Inflammatory macrophage treated with lipopolysaccharide for 4 hours (primary cell): ENCODE data around the gene PRXL2A.
"Not testable (repeated sequence)": the region's sequence is repeated elsewhere in the genome, so short reads cannot be mapped to it uniquely, and the experiment has no call there.

Experiments used
- DNase-seq: peaks from one replicate; pipeline ENCODE4 v3.0.0-alpha.2; 2020

The PRXL2A gene

GRCh38 chr10:80411681-80412220 lies 3.4 kb downstream of the PRXL2A start:
- DNase-seq, result peak; percentile 12

DNA sequence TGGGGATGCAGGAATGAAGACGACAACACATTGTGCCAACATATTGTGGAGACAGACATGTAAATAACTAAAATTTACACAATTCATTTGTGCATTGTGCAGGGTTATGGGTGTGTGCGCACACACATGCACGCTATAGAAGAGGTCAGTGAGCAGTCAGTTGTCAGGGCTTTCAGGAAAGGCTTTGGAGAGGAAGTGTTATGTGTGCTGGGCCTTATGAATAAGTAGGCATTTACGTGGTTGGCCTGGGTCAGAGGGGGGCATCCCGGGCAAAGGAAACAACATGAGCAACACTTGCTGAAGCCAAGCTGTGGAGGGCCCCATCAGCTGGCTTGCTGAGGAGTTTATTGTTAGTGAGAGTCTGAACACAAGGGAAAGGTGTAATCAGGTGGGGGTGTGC lies 4.1 kb downstream of the PRXL2A start:
- DNase-seq, result peak; percentile 36

DNA sequence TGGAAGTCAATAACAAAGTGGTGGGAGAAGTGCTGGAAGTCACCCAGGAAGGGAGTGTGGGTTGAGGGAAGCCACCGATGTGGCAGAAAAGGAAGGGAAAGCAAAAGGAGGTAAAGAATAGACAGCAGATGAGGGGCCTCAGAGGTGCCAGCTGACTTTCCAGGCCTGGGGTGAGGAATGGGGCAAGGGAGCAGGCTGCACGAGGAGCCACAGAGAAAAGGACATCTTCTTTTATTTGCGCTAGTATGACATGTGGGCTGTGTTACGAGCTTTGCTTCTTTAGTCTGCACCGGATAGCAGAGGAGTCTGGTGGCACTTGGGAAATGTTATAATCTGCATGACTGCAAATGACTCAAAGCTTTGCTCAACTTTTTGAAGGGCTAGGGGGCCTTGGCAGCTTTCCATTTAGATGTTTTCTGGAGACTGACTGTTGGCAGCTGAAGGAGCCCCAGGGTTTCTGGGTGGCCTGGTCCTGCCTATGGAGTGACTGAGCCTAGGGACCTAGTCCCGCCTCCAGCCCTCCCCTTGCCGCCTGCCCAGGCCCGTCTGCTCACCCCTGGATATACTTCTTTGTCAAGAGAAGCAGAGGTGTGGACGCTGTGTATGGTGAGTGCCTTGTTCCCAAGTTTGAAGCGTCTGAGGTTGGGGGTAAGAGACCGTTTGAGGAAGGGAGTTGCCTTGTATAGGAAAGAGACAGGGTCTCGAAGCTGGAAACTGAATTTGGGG lies 5.1 kb downstream of the PRXL2A start:
- peak; percentile 88 for DNase-seq

DNA sequence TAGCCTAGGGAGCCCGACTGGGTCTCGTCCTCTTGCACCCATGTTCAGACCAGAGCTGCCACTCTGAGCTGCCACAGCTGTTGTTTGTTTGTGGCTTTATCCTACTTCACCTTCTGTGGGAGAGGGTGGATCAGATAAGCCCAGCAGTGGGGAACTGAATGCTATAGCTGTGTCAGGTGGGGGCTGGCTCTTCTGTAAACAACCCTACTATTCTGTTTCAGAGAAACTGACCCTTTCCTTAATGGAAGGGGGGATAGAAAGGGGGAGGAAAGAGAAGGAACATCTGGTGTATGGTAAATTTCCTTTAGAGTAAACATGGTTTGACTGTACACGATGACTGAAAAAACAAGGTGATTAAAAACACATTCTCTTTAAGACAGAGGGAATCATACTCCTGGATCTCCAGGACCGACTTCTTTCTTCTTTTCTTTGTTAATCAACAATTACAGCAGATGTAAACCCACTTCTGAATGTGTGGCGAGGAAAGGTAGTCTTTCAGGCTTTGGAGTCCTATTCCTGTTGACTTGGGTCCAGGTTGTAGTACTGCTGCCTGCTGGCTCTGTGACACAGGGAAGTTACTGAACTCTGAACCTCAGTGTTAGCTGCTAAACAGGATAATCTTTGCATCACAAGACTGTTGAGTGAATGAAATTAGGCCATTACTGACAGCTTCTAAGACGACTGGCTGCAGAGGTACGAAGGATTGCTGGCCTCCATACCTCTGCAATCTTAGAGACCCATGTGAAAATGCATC lies 6.0 kb downstream of the PRXL2A start:
- DNase-seq, result peak; percentile 17

GRCh38 chr10:80415734-80416478 lies 7.6 kb downstream of the PRXL2A start:
- no peak for DNase-seq

DNA sequence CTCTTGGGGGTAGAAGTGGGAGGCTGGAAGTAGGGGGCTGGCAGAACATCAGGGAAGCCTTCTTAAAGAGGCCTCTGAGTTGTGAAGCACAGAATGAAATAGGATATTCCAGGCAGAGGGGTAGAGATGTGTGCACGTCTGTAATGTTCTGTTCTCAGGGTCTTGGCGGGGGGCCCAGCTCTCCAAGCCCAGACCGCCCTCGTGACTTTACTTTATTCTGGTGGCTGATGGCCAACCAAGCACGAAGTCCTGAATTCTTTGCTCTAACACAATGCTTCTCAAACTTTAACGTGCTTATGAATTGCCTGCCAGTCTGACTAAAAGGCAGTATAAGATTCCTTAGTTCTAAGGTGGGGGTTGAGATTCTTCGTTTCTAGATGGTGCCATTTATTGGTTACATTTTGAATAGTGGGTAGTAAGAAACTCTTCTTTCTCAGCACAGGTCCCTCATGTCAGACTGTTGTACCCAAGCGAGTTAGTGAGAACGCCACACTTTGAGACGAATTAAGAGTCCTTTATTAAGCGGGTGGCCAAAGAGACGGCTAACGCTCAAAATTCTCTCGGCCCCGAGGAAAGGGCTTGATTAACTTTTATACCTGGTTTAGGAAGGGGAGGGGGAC lies 8.2 kb downstream of the PRXL2A start:
- no peak for DNase-seq

GRCh38 chr10:80417256-80417655 lies 8.9 kb downstream of the PRXL2A start:
- not testable (repeated sequence) for DNase-seq

GRCh38 chr10:80421050-80421706 lies 12.8 kb downstream of the PRXL2A start:
- no peak for DNase-seq

DNA sequence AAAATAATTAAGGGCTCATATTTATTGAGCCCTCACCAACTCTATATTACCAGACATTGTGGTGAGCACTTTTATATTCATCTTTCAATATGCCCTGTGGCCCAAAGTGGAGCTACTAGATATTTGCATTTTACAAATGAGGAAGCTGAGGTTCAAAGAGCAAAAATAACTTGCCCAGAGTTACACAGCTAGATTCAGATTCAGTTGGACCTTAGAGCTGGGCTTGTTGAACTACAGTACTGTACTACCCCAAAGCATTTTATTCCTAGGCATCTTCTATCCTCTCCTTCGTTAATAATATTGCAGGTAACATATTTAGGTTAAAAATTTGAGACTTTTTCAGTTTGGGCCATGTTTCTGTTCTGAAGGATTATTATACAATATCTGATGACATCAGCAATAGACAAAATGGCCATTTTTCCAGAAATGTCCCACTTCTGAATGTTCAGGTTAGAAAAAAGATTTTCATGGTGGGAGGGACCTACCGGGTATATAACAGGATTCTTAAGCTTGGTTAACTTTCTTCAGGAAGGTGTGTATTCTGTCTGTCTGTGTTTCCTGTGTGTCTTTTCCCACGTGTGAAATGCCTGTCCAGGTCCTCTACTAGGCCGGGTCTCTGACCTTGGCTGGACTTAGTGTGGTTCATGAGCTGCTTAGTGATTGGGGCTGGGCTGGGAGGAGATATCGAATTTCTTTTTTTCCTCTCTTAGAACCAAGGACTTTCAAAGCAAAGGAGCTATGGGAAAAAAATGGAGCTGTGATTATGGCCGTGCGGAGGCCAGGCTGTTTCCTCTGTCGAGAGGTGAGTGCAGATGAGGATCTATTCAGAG lies 13.6 kb downstream of the PRXL2A start:
- DNase-seq, result peak; percentile 64

- DNase-seq, result no peak
Observed at GRCh38 chr10:80425901-80426300, 17.6 kb downstream of the PRXL2A start.

DNA sequence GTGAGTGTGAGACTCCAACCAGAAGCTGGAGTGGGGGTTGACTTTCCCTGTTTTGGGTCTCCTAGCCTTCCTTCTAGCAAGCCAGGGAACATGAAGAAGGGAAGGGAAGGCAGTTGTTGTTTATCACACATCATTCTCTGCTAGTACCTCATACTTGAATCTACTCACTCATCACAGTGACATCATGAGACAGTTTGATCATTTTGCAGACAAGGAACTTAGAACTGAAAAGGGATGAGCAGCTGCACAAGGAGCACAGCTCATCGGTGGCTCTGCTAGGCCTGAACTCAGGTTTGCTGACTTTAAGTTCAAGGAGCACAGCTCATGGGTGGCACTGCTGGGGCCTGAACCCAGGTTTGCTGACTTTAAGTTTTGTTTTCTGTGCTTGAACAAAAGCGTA lies 19.2 kb downstream of the PRXL2A start:
- peak; percentile 32 for DNase-seq

DNA sequence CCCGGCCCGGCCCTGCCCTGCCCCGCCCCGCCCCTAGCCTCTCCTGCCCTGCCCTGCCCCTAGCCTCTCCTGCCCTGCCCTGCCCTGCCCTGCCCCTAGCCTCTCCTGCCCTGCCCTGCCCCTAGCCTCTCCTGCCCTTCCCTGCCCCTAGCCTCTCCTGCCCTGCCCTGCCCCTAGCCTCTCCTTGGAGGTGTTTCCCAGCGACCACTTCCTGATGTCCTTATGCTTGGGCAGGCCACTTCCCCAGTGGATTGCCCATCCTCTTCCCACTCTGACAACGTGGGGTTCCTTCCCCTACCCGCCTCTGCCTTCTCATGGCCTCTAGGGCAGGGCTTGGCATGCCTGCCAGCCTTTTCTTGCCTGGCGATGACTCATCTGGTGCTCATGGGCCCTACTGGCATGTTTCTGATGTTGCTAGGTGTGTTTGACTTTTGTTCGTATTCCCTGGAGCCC lies 21.2 kb downstream of the PRXL2A start:
- peak; percentile 88 for DNase-seq

GRCh38 chr10:80433134-80433533 lies 24.8 kb downstream of the PRXL2A start:
- DNase-seq, result no peak

DNA sequence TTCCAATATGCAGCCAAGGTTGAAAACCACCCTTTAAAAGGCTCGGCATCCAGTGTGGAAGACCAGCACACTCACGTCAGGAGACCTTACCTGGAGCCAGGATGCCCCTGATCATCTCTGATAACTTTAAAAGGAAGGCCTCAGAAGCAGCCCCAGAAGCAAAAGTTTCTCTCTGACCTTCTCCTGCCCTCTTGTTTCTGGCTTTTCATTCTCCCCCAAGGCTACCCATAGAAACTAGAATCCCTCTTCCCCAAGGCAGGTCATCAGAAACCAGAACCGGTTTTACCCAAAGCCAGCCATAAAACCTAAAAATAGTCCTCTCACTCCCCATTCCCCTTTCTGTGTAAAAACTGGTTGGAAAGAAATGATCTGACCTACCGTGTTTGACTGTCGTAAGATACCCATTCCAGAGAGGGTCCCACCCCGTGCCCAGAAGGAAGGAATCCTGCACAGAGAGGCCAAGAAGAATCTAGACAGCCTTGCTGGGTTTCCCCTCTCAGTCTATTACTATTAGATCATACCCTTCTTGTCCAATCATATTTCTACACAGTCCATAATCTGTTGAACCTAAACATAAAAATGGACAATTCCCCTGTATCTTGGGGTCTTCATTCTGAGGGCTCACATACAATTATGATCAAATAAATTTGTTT lies 28.2 kb downstream of the PRXL2A start:
- DNase-seq, result no peak

DNA sequence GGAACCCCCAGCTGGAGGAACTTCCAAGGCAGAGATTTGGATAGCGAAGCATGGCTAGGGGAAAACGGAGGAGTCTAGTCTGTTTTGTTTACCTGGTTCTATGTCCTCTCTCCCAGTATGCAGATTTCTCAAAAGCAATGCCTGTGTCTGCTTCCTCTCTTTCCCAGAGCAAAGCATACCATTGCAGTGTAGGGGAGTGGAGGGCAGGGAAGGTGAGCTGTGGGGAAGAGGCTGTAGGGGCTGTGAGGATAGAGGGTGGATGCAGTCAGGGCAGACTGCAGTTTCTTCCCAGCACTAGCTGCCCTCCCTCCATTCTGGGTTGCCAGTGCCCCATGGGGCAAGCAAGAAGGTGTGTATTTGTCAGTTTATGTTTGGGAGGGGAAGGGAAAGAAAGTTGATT lies 28.9 kb downstream of the PRXL2A start:
- no peak for DNase-seq

- DNase-seq, result no peak
Observed at GRCh38 chr10:80441831-80442230, 33.5 kb downstream of the PRXL2A start.

DNA sequence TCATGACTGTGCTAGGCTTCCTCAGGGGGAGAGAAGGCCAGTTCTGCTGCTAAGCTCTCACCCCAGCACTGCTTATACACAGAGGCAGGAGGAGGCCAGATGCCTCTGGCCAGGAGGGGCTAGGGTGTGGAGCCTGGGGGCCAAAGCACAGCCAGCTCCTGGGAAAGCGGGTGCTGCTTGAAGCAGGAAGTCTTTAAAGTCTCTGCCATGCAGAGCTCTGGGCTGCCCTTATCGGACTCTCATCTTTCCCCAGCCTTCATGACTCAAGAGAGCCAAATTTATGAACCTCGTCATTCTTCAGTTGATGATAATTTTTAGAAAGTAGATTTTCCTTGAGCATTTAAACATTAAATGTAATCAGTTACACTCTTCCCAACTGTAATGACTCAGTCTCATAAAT lies 34.5 kb downstream of the PRXL2A start:
- no peak for DNase-seq

GRCh38 chr10:80443531-80443974 lies 35.2 kb downstream of the PRXL2A start:
- DNase-seq, result peak; percentile 69

DNA sequence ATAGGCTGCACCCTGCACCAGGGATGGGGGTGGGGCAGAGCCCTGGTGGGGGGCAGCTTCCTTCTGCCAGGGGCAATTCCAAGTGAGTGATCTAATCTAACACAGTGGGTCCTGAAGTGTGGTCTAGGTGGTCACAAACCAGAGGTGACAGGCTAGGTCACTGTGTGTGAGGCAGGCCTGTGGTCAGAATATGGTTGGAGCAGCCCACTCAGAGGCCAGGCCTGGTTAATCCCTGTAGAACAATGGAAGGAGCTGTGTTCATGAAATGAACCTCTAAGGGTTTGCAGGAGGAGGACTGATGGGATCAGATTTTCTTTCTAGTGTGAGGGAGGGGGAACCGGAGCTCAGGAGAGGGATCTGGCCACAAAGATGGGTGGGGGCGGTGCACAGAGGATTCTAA lies 35.8 kb downstream of the PRXL2A start:
- DNase-seq, result no peak

DNA sequence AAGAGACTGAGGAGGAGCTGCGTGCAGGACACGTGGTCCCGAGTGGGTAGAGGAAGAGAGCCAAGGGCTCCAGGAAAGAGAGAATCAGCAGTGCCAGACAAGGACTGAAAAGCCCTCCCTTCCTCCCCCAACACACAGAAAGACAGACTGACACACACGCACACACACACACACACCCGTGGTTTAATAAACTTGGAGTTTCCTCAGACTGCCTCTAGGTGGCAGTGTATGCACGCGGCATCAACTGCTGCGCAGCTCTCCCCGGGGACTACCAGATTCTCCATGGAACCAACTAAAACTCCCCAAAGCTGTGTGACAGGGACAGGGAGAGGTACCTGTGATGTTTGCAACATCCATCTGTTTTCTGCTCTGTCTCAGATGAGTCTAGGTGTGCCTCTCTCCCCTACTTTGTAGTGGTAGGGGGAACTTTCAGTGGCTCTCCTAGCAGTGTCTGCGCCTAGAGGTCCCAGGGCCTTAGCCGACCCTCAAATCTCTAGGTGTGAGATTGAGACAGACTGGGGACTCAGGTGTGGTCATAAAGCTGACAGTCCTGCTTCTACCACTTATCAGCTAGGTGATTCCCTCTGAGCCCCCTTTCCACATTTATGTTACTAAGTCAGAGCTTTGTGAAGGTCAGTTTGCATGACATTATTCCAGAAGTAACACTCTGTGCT lies 36.4 kb downstream of the PRXL2A start:
- peak; percentile 76 for DNase-seq
